B cell (primary cell): Measurements from ENCODE around the gene CLSTN2.

Experiments used
- EZH2 ChIP-seq: IDR thresholded peaks from 2 replicates; pipeline ENCODE4 v1.6.1; 2012; ENCODE audit warnings: borderline replicate concordance, low read depth, mild to moderate bottlenecking, moderate library complexity, low read length; ENCODE audit not compliant: insufficient read depth, poor library complexity, severe bottlenecking
- TF ChIP-seq, protein P1 (sequence below): fragments of 200-600 bp; IDR thresholded peaks from one replicate; pipeline ENCODE4 v1.8.0; 2022; ENCODE audit warnings: antibody characterized with exemption, mild to moderate bottlenecking

GRCh38 chr3:140298569-140299070 lies 363.6 kb downstream of the CLSTN2 start:
- TF ChIP-seq, protein P1, sequence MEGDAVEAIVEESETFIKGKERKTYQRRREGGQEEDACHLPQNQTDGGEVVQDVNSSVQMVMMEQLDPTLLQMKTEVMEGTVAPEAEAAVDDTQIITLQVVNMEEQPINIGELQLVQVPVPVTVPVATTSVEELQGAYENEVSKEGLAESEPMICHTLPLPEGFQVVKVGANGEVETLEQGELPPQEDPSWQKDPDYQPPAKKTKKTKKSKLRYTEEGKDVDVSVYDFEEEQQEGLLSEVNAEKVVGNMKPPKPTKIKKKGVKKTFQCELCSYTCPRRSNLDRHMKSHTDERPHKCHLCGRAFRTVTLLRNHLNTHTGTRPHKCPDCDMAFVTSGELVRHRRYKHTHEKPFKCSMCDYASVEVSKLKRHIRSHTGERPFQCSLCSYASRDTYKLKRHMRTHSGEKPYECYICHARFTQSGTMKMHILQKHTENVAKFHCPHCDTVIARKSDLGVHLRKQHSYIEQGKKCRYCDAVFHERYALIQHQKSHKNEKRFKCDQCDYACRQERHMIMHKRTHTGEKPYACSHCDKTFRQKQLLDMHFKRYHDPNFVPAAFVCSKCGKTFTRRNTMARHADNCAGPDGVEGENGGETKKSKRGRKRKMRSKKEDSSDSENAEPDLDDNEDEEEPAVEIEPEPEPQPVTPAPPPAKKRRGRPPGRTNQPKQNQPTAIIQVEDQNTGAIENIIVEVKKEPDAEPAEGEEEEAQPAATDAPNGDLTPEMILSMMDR, result no peak
- no peak for TF ChIP-seq EZH2
